Epithelial cell of esophagus (primary cell): ENCODE results near the gene NXNL1.
"Not testable (repeated sequence)": the region's sequence is repeated elsewhere in the genome, so short reads cannot be mapped to it uniquely, and the experiment has no call there.

ENCODE experiments used
- DNase-seq: peaks from one replicate; pipeline ENCODE4 v3.0.0; 2010; ENCODE audit warnings: low read depth
- H3K4me3 ChIP-seq: 2 replicates; pipeline ENCODE4 v1.5.1; 2011; ENCODE audit warnings: mild to moderate bottlenecking, low read length, control low read depth
- CTCF ChIP-seq: IDR thresholded peaks from 2 replicates; pipeline ENCODE4 v1.5.1; 2011; ENCODE audit warnings: low read depth, mild to moderate bottlenecking, low read length, control low read depth, inconsistent platforms; ENCODE audit not compliant: insufficient read depth; ENCODE audit errors: missing control alignments

NXNL1 gene

GRCh38 chr19:17460372-17461230 lies at the start of gene NXNL1:
Gene NXNL1 (minus strand): TSS chr19:17460926. CDS start chr19:17460869, 57 bp downstream.
- no peak for DNase-seq
- no peak for TF ChIP-seq CTCF
- no peak within 1 kb of the TSS for H3K4me3 ChIP-seq

- DNase-seq, H3K4me3 ChIP-seq: not testable (repeated sequence)
Measured at GRCh38 chr19:17508558-17508933, 47.8 kb upstream of the NXNL1 start.

GRCh38 chr19:17506745-17507144 lies 46.0 kb upstream of the NXNL1 start:
- no peak for TF ChIP-seq CTCF
- no peak for DNase-seq
- H3K4me3 ChIP-seq = no peak overlapping the region

GRCh38 chr19:17505223-17505622 lies 44.5 kb upstream of the NXNL1 start:
- no peak for TF ChIP-seq CTCF
- no peak for DNase-seq
- H3K4me3 ChIP-seq = no peak overlapping the region

- H3K4me3 ChIP-seq = no peak overlapping the region
- no peak for DNase-seq
- TF ChIP-seq CTCF = no peak
Measured at GRCh38 chr19:17504456-17504855, 43.7 kb upstream of the NXNL1 start.

GRCh38 chr19:17504030-17504429 lies 43.3 kb upstream of the NXNL1 start:
- no peak for TF ChIP-seq CTCF
- no peak for DNase-seq
- H3K4me3 ChIP-seq = no peak overlapping the region

GRCh38 chr19:17503240-17503639 lies 42.5 kb upstream of the NXNL1 start:
- TF ChIP-seq CTCF = no peak
- H3K4me3 ChIP-seq = no peak overlapping the region
- DNase-seq = no peak
